ENCODE measurements around the gene ZNF236. TPM values are rescaled to one million over a fixed set of nuclear protein-coding genes. Genes with fewer than 3 reads are reported as not detected.
A peak's percentile ranks its signal among the peaks of the same experiment; 100 is the strongest.

ZNF236 gene
- total RNA-seq, 1 donor from 2014 or later: 32.5 TPM

- Mint-ChIP-seq H3K27ac (no peak overlapping the region), H3K4me1 (ENCODE audit: low read depth) (no peaks in the 10 kb centered on the region), H3K27me3 (no peaks in the 10 kb centered on the region), H3K9me3 (ENCODE audit: low read depth) (no peaks in the 10 kb centered on the region), H3K36me3 (ENCODE audit: insufficient read depth) (peaks cover 36% of the 10 kb centered on the region), H3K4me3 (ENCODE audit: low read depth) (no peak overlapping the region)
- DNase-seq (ENCODE audit: low spot score, unreplicated experiment): no peak
- TF ChIP-seq CTCF (IDR thresholded peaks at IDR 0.05; ENCODE audit: unreplicated experiment): no peak
Measured at GRCh38 chr18:76885001-76885400, 62.6 kb downstream of the ZNF236 start.

- Mint-ChIP-seq H3K4me3 (ENCODE audit: low read depth) (no peak overlapping the region), H3K27ac (no peak overlapping the region), H3K27me3 (no peaks in the 10 kb centered on the region), H3K9me3 (ENCODE audit: low read depth) (peaks cover 2% of the 10 kb centered on the region), H3K4me1 (ENCODE audit: low read depth) (no peaks in the 10 kb centered on the region), H3K36me3 (ENCODE audit: insufficient read depth) (peaks cover 39% of the 10 kb centered on the region)
- DNase-seq (ENCODE audit: low spot score, unreplicated experiment): no peak
- no peak for TF ChIP-seq CTCF (IDR thresholded peaks at IDR 0.05; ENCODE audit: unreplicated experiment)
Measured at GRCh38 chr18:76886112-76886511, 63.8 kb downstream of the ZNF236 start.

GRCh38 chr18:76889091-76889699 is 66.8 kb downstream of the ZNF236 start:
- no peak overlapping the region for H3K27ac Mint-ChIP-seq
- H3K9me3 Mint-ChIP-seq (ENCODE audit: low read depth): peaks cover 2% of the 10 kb centered on the region
- H3K4me3 Mint-ChIP-seq (ENCODE audit: low read depth): no peak overlapping the region
- DNase-seq (ENCODE audit: low spot score, unreplicated experiment): no peak
- peaks cover 44% of the 10 kb centered on the region for H3K36me3 Mint-ChIP-seq (ENCODE audit: insufficient read depth)
- TF ChIP-seq CTCF (IDR thresholded peaks at IDR 0.05; ENCODE audit: unreplicated experiment): no peak
- H3K27me3 Mint-ChIP-seq: no peaks in the 10 kb centered on the region
- H3K4me1 Mint-ChIP-seq (ENCODE audit: low read depth): no peaks in the 10 kb centered on the region

- no peak overlapping the region for H3K4me3 Mint-ChIP-seq (ENCODE audit: low read depth)
- no peak for DNase-seq (ENCODE audit: low spot score, unreplicated experiment)
- H3K4me1 Mint-ChIP-seq (ENCODE audit: low read depth): no peaks in the 10 kb centered on the region
- H3K27me3 Mint-ChIP-seq: no peaks in the 10 kb centered on the region
- H3K27ac Mint-ChIP-seq: no peak overlapping the region
- peaks cover 6% of the 10 kb centered on the region for H3K9me3 Mint-ChIP-seq (ENCODE audit: low read depth)
- peaks cover 46% of the 10 kb centered on the region for H3K36me3 Mint-ChIP-seq (ENCODE audit: insufficient read depth)
- no peak for TF ChIP-seq CTCF (IDR thresholded peaks at IDR 0.05; ENCODE audit: unreplicated experiment)
Measured at GRCh38 chr18:76892832-76893231, 70.5 kb downstream of the ZNF236 start.

- no peaks in the 10 kb centered on the region for H3K27me3 Mint-ChIP-seq
- peaks cover 53% of the 10 kb centered on the region for H3K36me3 Mint-ChIP-seq (ENCODE audit: insufficient read depth)
- no peak for TF ChIP-seq CTCF (IDR thresholded peaks at IDR 0.05; ENCODE audit: unreplicated experiment)
- no peaks in the 10 kb centered on the region for H3K4me1 Mint-ChIP-seq (ENCODE audit: low read depth)
- no peak overlapping the region for H3K4me3 Mint-ChIP-seq (ENCODE audit: low read depth)
- H3K9me3 Mint-ChIP-seq (ENCODE audit: low read depth): peaks cover 6% of the 10 kb centered on the region
- H3K27ac Mint-ChIP-seq: peak overlapping the region; percentile 18
- DNase-seq (ENCODE audit: low spot score, unreplicated experiment): no peak
Measured at GRCh38 chr18:76894566-76895346, 72.4 kb downstream of the ZNF236 start.

Measured in progenitor cell of endocrine pancreas (in vitro differentiated cells).